Stimulated activated CD8-positive, alpha-beta memory T cell treated with anti-CD3 and anti-CD28 coated beads, Interleukin-4, amount 100 ng/mL, for 24 hours (primary cell): ENCODE measurements around the gene P2RX6.
A peak's percentile ranks its signal among the peaks of the same experiment; 100 is the strongest.
"Not testable (repeated sequence)": the region's sequence is repeated elsewhere in the genome, so short reads cannot be mapped to it uniquely, and the experiment has no call there.

Source experiments
- DNase-seq: peaks from one replicate; pipeline ENCODE4 v3.0.0-alpha.2; 2020; ENCODE audit warnings: low read depth

The P2RX6 gene

GRCh38 chr22:21014726-21015465, at the start of gene P2RX6:
P2RX6 (plus strand) TSS chr22:21015165; CDS start chr22:21015175, 10 bp downstream.
- no peak for DNase-seq

DNA sequence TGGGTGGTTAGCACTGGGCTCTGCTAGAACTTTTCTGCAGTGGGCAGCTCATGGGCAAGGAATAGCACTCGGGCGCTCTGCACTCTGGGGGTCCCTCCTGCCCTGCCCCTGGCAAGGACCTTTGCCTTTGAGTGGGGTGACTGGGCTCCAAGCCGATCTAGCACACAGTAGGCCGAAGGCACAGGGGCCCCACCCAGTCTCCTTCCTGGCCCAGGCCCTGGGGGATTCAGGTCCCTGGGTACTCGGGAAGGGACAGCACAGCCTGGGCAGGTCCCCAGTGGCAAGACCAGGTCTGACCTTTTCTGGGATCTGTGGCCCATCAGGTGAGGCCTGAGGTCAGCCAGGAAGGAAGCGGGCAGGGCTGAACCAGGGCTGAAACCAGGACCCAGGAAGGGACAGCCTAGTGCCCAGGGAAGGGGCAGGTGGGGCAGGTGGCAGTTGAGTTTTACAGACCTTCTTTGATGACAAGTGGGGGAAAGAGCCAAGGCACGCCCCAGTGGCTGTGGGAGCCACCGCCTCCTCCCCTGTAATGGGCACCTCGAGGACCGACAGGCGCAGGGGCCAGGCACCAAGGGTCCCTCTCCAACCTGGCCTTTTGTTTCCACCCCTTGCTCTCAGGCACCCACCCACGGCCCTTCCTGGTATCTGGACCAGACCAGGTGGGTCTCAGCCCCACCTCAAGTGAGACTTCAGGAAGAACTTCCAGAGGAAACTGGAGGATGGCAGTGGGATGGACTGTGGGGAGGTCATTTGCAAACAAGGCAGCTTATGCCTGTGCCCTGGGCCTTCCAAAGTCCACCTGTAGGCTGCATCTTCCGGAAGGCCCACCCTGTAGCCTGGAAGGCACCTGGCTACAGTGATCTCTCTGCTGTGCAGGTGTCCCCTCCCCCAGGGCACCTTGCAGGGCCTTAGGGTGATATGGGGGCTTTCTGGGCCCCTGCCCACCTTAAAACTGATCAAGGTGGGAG, 48.8 kb upstream of the P2RX6 start:
- DNase-seq: no peak

- no peak for DNase-seq
These were observed 47.9 kb upstream of the P2RX6 start, which contains the start of gene AIFM3 for GRCh38 chr22:20966883-20967696. AIFM3 (plus strand) TSS chr22:20967255; CDS start chr22:20967945, 690 bp downstream.

GRCh38 chr22:20967697-20968211, 47.2 kb upstream of the P2RX6 start:
- DNase-seq: no peak

- DNase-seq: no peak
These were observed 46.5 kb upstream of the P2RX6 start for GRCh38 chr22:20968281-20968977.

GRCh38 chr22:20970939-20971657, 43.9 kb upstream of the P2RX6 start:
- no peak for DNase-seq

DNA sequence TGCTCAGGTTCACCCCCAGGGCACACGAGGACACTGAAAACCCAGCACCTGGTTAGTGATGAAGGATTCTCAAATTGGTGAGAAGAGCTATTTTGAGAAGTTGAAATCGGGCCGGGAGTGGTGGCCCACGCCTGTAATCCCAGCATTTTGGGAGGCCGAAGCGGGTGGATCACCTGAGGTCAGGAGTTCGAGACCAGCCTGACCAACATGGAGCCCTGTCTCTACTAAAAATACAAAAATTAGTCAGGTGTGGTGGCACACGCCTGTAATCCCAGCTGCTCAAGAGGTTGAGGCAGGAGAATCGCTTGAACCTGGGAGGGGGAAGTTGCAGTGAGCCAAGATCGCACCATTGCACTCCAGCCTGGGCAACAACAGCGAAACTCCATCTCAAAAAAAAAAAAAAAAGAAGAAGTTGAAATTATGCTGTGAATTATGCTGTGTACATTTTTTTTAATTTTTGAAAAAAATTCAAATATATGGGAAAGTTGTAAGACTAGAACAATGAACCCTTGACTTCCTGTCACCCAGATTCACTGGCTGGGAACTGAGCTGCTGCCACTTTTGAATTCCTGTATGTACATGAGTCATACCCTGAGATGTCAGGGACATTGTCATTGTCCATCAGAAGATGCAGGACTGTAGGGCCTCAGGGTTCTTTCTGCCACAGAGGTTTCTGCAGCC, 42.8 kb upstream of the P2RX6 start:
- DNase-seq: not testable (repeated sequence)

- no peak for DNase-seq
These were observed 41.9 kb upstream of the P2RX6 start for GRCh38 chr22:20972933-20973577.

DNA sequence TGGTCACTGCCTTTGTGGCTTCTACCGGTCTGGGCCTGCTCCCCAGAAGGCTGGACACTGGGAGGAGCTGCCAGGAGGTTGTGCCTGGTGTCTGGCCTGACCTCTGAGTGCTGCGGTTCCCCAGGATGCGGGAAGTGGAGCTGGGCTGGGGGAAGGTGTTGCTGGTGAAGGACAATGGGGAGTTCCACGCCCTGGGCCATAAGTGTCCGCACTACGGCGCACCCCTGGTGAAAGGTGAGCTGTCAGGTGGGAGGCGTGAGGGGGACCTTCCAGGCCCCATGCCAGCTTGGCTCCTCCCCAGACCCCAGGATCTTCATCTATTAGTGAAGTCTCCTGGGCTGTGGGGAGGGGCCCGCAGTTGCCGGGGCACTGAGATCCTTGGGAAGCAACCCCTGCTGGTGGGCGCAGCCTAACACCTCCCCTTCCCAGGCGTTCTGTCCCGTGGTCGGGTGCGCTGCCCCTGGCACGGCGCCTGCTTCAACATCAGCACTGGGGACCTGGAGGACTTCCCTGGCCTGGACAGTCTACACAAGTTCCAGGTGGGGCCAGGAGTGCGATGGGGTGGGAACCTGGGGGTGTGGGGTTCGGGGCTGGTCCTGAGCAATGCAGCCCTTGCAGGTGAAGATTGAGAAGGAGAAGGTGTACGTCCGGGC, 41.2 kb upstream of the P2RX6 start:
- no peak for DNase-seq

DNA sequence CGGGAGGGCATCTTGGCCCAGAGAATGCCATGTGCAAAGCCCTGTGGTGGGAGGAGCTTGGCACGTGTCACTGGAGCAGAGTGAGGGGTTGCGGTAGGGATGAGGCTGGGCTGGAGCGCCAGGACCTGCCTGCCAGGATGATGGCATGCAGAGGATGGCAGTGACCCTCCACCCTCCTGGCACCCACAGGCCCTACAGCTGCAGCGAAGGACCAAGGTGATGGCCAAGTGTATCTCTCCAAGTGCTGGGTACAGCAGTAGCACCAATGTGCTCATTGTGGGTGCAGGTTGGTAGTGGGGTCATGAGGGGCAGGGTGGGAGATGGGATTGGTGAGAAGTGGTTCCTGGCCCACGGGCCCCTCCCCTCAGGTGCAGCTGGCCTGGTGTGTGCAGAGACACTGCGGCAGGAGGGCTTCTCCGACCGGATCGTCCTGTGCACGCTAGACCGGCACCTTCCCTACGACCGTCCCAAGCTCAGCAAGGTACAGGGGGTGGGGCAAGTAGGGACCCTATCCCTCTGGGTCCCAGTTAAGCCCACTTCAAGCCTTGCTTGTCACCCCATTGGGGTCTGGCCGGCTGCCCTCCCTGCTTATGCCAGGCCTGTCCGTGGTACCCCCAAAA, 40.5 kb upstream of the P2RX6 start:
- DNase-seq: no peak

- no peak for DNase-seq
These were observed 39.2 kb upstream of the P2RX6 start for GRCh38 chr22:20975541-20976290.

DNA sequence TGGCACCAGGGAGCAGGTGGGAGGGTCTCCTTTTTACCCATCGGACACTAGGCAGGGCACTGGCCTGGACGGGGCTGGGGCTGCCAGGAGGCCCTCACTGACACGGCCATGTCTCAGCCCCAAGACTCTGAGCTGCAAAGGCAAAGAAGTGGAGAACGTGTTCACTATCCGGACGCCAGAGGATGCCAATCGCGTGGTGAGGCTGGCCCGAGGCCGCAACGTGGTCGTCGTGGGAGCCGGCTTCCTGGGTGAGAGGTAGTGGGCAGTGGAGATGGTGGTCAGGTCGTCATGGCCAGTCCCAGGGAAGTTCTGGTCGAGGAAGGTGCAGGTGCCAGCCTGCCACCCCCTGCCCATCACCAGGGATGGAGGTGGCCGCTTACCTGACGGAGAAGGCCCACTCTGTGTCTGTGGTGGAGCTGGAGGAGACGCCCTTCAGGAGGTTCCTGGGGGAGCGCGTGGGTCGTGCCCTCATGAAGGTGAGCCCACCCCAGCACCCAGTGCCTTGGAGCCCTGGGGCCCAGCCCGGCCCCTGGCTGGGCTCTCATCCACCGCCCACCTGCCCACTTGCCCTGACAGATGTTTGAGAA, 38.6 kb upstream of the P2RX6 start:
- no peak for DNase-seq

- no peak for DNase-seq
These were observed 37.9 kb upstream of the P2RX6 start for GRCh38 chr22:20977019-20977418.

GRCh38 chr22:20977516-20978170, 37.3 kb upstream of the P2RX6 start:
- no peak for DNase-seq

GRCh38 chr22:20978419-20978818, 36.5 kb upstream of the P2RX6 start:
- DNase-seq: no peak

GRCh38 chr22:20979243-20979809, 35.6 kb upstream of the P2RX6 start:
- DNase-seq: peak; percentile 43
